OCI-M1 (cell line): Measurements from ENCODE around the gene CD28.
"Not testable (repeated sequence)": the region's sequence is repeated elsewhere in the genome, so short reads cannot be mapped to it uniquely, and the experiment has no call there.

Experiments
- DNase-seq: peaks from one replicate; lab custom pipeline; 2025; lab: John Stamatoyannopoulos, UW

The CD28 gene

GRCh38 chr2:203784710-203785270 is 78.4 kb downstream of the CD28 start:
- DNase-seq = not testable (repeated sequence)

- DNase-seq = not testable (repeated sequence)
Measured at GRCh38 chr2:203785391-203786110, 79.1 kb downstream of the CD28 start.

DNA sequence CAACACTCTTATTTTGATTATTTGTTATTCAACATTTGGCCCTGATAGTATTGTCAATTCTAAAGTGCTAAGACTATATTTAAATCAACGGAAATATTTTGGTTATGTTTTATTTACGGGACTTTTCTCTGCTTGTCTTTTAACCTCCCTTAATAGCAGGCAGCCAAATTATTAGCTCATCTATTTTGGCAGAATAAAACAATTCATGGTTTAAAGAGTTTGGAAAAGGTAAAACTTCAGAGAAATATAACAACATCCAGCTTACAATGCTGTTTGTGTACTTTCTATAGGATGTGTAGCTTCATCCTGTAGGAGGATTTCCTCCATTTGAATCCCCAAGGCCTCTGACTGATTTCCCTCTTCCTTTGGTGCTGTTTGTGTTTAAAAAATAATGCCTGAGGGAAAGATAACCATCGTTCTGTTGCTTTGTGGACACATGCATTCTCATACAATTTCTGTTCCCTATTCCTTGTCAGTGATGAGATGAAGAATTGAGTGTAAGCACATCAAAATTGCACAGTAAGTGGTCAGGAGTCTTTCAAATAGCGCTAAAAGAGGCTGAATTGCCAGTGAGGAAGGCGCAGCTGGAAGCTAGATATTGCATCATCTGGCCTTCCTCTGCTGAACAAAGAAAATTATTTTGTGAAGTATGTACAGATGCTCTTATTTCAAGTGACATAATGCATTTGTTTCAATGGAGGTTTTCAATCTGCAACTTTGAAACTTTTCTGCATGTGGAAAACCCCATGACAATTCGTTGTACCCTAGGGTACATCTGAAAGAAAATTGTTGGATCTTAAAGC is 80.3 kb downstream of the CD28 start:
- peak; percentile 40 for DNase-seq

DNA sequence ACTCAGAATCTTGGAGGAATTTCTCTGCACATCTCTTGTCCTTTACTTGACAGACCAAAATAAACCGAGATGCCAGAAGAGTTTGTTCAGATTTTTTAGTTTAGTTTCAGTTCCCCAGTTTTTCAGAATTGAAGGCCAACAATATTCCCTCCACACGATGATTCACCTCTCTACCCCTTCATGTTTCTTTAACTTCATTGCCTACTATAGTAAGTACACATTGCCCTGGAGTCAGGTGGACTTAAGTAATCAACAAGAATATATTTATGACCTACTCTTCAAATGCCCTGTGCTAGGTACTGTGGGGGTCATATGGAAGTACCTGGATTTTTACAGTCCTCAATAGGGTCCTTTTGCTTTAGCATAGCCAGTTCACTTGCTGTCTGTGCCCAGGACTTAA is 81.5 kb downstream of the CD28 start:
- DNase-seq = no peak
